ENCODE measurements around the gene ARL8B.
"Not testable (repeated sequence)": the region's sequence is repeated elsewhere in the genome, so short reads cannot be mapped to it uniquely, and the experiment has no call there.

The ARL8B gene

DNA sequence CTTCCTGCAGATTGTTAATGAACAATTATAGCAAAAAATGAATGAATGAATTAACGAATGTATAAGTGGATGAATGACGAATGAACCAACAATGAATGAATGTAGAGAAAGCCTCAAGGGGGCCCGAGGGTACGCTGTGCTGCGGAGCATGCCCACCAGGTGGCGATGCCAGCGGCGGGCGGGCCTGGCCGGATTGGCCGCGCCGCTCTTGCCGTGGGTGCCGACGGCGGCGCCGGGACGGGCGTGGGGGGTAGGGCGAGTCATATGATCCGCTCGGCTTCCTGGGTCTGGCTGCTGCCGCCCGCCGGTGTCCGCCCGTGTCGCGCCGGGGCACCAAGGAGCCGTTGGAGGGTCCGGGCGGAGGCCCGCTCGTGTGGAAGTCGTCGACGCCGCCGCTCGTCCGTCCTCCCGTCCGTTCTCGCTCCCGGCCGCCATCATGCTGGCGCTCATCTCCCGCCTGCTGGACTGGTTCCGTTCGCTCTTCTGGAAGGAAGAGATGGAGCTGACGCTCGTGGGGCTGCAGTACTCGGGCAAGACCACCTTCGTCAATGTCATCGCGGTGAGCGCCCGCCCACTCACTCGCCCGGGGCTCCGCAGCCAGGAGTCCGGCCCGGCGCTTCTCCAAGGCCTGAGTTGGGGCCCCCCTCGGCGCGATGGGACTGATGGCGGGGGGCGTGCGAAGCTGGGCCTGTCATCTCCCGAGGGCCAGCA is at the start of gene ARL8B:
Gene ARL8B, plus strand, starts transcription at position 263 of the 711 bp plus-strand sequence. Its CDS starts 174 bp downstream, at position 437.
- Mint-ChIP-seq H3K36me3 (ENCODE audit: low read depth) (peaks cover 35% of the 10 kb centered on the region), H3K9me3 (no peaks in the 10 kb centered on the region), H3K4me3 (peak within 1 kb of the TSS; percentile 97), H3K27me3 (no peaks in the 10 kb centered on the region), H3K27ac (peak within 1 kb of the TSS; percentile 94), H3K4me1 (ENCODE audit: low read depth) (peaks cover 45% of the 10 kb centered on the region)
- DNase-seq: peak; percentile 96

DNA sequence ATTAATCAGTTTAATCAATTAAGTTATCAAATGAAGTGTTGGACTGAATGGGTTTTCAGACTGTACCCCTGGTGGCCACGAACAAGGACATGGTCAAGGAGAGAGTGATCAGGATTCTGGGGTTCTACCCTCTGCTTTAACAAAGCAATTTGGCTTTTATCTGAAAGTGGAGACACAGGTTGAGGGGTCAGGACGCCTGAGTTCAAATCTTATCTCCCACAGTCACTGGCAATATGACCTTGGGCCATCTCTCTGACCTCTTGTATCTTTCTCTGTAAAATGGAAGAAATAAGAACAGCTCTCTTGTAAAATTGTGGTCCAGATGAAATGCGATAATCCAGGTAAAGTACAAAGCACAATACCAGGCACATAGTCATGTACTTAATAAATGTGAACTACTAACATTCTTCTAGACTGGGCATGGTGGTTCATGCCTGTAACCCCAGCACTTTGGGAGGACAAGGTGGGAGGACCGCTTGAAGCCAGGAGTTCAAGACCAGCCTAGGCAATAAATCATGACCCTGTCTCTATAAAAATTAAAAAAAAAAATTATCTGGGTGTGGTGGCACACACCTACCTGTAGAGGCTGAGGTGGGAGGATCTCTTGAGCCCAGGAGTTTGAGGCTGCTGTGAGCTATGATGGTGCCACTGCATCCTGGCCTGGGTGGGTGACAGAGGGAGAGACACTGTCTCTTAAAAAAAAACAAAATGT is 48.6 kb upstream of the ARL8B start:
- Mint-ChIP-seq H3K27ac (no peak overlapping the region), H3K36me3 (ENCODE audit: low read depth) (no peaks in the 10 kb centered on the region), H3K4me3 (no peak overlapping the region)

GRCh38 chr3:5078151-5078550 is 43.9 kb upstream of the ARL8B start:
- Mint-ChIP-seq H3K4me1 (ENCODE audit: low read depth) (no peaks in the 10 kb centered on the region), H3K27ac (no peak overlapping the region), H3K4me3 (no peak overlapping the region), H3K36me3 (ENCODE audit: low read depth) (no peaks in the 10 kb centered on the region), H3K27me3 (no peaks in the 10 kb centered on the region), H3K9me3 (no peaks in the 10 kb centered on the region)
- no peak for DNase-seq

More for the DNA sequence above, 48.6 kb upstream of the ARL8B start:
- H3K27me3 Mint-ChIP-seq: peaks cover 4% of the 10 kb centered on the region
- DNase-seq: no peak
- no peaks in the 10 kb centered on the region for H3K9me3 Mint-ChIP-seq
- H3K4me1 Mint-ChIP-seq (ENCODE audit: low read depth): peaks cover 4% of the 10 kb centered on the region

DNA sequence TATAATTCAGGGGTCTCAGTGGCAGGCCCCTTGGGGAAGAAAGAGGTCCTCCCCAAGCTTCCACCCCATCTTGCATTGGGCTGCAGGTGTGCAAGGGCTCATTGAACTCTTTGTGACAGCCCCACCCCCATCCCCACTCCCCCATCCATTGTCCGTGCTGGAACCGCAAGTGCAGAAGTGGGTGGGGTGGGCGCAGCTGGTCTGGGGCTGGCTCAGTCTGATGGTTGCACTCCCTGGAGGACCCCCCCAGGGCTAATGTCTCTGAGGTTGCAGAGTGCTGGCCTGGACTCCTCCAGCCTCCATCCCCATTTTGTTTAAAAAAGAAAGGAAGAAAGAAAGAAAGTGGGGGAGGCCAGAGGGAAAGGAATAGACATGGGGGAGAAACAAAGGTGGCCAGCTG is 42.3 kb upstream of the ARL8B start:
- H3K36me3 Mint-ChIP-seq (ENCODE audit: low read depth): no peaks in the 10 kb centered on the region
- no peak for DNase-seq
- no peak overlapping the region for H3K4me3 Mint-ChIP-seq
- H3K27ac Mint-ChIP-seq: no peak overlapping the region
- peaks cover 2% of the 10 kb centered on the region for H3K27me3 Mint-ChIP-seq
- no peaks in the 10 kb centered on the region for H3K4me1 Mint-ChIP-seq (ENCODE audit: low read depth)
- H3K9me3 Mint-ChIP-seq: no peaks in the 10 kb centered on the region

GRCh38 chr3:5080779-5081550 is 41.1 kb upstream of the ARL8B start:
- Mint-ChIP-seq H3K9me3 (no peaks in the 10 kb centered on the region), H3K27ac (no peak overlapping the region), H3K4me3 (no peak overlapping the region), H3K27me3 (peaks cover 2% of the 10 kb centered on the region), H3K36me3 (ENCODE audit: low read depth) (no peaks in the 10 kb centered on the region), H3K4me1 (ENCODE audit: low read depth) (no peaks in the 10 kb centered on the region)
- DNase-seq: no peak

GRCh38 chr3:5081973-5082788 is 39.9 kb upstream of the ARL8B start:
- H3K27me3 Mint-ChIP-seq; H3K4me1 Mint-ChIP-seq (ENCODE audit: low read depth); H3K36me3 Mint-ChIP-seq (ENCODE audit: low read depth); H3K9me3 Mint-ChIP-seq; DNase-seq; H3K27ac Mint-ChIP-seq; H3K4me3 Mint-ChIP-seq: not testable (repeated sequence)

DNA sequence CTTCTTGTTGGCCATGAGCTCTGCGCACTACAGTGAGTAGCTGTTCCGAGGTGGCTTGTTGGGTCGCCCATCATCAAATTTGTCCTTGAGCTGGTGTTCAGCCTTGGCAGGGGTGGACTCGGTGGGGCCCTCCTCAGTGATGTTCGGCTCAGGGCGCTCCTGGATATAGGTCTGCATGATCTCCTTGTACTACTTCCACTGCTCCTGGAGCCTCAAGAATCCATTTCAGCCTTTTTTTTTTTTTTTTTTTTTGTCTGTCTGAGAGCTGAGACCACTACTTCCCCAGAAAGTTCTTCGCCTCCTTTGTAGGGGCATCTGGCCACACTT is 39.3 kb upstream of the ARL8B start:
- no peaks in the 10 kb centered on the region for H3K36me3 Mint-ChIP-seq (ENCODE audit: low read depth)
- H3K9me3 Mint-ChIP-seq: no peaks in the 10 kb centered on the region
- no peak for DNase-seq
- no peak overlapping the region for H3K27ac Mint-ChIP-seq
- no peaks in the 10 kb centered on the region for H3K4me1 Mint-ChIP-seq (ENCODE audit: low read depth)
- no peak overlapping the region for H3K4me3 Mint-ChIP-seq
- peaks cover 2% of the 10 kb centered on the region for H3K27me3 Mint-ChIP-seq

DNA sequence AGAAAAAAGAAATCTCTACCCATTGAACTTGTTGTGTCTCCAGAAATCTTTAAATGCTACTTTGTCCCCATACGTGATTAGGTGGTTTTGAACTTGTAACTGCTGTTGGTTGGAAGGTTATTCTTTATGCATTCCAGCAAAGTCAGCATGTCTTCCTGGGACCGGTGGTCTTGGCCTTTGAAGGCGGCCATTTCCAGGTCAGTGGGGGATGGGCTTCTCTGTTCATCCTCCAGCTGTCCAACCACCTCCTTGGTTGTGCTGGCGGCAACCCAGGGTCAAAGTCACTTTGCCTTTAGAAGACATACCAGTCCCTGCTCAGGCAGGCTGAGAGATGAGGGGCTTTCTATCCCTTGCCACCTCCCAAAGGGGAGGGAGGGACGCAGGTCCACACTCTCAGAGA is 37.9 kb upstream of the ARL8B start:
- peaks cover 2% of the 10 kb centered on the region for H3K27me3 Mint-ChIP-seq
- no peak for DNase-seq
- no peaks in the 10 kb centered on the region for H3K36me3 Mint-ChIP-seq (ENCODE audit: low read depth)
- H3K4me1 Mint-ChIP-seq (ENCODE audit: low read depth): no peaks in the 10 kb centered on the region
- H3K4me3 Mint-ChIP-seq: no peak overlapping the region
- no peak overlapping the region for H3K27ac Mint-ChIP-seq
- H3K9me3 Mint-ChIP-seq: no peaks in the 10 kb centered on the region

- H3K27ac Mint-ChIP-seq: no peak overlapping the region
- no peak for DNase-seq
These were observed 35.4 kb upstream of the ARL8B start for GRCh38 chr3:5086708-5087107.

GRCh38 chr3:5087209-5087608 is 34.9 kb upstream of the ARL8B start:
- Mint-ChIP-seq H3K4me1 (ENCODE audit: low read depth) (no peaks in the 10 kb centered on the region), H3K27me3 (peaks cover 5% of the 10 kb centered on the region), H3K9me3 (no peaks in the 10 kb centered on the region), H3K27ac (no peak overlapping the region), H3K36me3 (ENCODE audit: low read depth) (no peaks in the 10 kb centered on the region), H3K4me3 (no peak overlapping the region)
- DNase-seq: no peak

More at GRCh38 chr3:5086708-5087107, 35.4 kb upstream of the ARL8B start:
- peaks cover 4% of the 10 kb centered on the region for H3K27me3 Mint-ChIP-seq
- H3K4me3 Mint-ChIP-seq: no peak overlapping the region
- no peaks in the 10 kb centered on the region for H3K4me1 Mint-ChIP-seq (ENCODE audit: low read depth)
- no peaks in the 10 kb centered on the region for H3K9me3 Mint-ChIP-seq
- H3K36me3 Mint-ChIP-seq (ENCODE audit: low read depth): no peaks in the 10 kb centered on the region

GRCh38 chr3:5090197-5090596 is 31.9 kb upstream of the ARL8B start:
- H3K4me3 Mint-ChIP-seq: no peak overlapping the region
- H3K36me3 Mint-ChIP-seq (ENCODE audit: low read depth): no peaks in the 10 kb centered on the region
- H3K27ac Mint-ChIP-seq: no peak overlapping the region
- no peak for DNase-seq
- peaks cover 19% of the 10 kb centered on the region for H3K27me3 Mint-ChIP-seq
- no peaks in the 10 kb centered on the region for H3K4me1 Mint-ChIP-seq (ENCODE audit: low read depth)
- H3K9me3 Mint-ChIP-seq: no peaks in the 10 kb centered on the region

DNA sequence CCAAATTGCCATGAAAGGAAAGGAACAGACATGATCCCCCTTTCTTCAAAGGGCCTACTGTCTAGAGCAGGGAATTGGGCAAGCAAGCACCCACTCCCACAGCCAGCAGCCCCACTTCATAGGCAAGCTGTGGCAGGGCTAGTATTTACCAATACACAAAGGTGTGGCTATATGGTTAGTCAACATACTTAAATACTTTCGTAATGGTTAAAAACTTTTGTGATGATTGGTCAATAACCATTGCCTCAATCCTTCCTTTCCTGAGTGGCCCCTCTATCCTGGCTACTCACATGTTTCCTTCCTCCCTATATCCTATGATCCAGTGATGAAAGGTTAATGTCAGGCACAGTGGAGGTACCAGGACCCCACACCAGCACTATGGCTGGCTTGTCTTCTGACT is 30.1 kb upstream of the ARL8B start:
- Mint-ChIP-seq H3K27ac (no peak overlapping the region), H3K4me3 (no peak overlapping the region), H3K27me3 (peaks cover 34% of the 10 kb centered on the region), H3K9me3 (no peaks in the 10 kb centered on the region), H3K36me3 (ENCODE audit: low read depth) (no peaks in the 10 kb centered on the region), H3K4me1 (ENCODE audit: low read depth) (peaks cover 4% of the 10 kb centered on the region)
- no peak for DNase-seq

DNA sequence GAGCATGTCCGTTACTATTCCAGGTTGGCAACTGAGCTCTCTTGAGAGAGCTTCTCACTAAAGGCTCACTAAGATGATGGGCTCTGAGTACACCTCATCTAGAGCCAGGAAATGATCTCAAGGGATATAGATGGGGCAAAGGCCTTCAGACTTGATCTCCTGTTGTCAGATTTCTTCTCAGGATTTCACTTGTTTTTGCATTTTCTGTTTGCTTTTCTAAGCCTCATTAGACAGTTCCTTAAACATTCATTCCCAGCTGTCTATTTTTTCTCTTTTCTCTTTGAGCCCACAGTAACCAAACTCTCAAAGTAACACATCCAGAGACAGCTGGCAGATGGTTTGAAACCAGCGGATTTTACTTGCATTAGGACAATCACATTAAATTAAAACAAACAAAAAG is 28.4 kb upstream of the ARL8B start:
- Mint-ChIP-seq H3K4me3 (no peak overlapping the region), H3K36me3 (ENCODE audit: low read depth) (no peaks in the 10 kb centered on the region), H3K27ac (no peak overlapping the region), H3K9me3 (no peaks in the 10 kb centered on the region), H3K27me3 (peaks cover 46% of the 10 kb centered on the region), H3K4me1 (ENCODE audit: low read depth) (peaks cover 4% of the 10 kb centered on the region)
- DNase-seq: no peak

DNA sequence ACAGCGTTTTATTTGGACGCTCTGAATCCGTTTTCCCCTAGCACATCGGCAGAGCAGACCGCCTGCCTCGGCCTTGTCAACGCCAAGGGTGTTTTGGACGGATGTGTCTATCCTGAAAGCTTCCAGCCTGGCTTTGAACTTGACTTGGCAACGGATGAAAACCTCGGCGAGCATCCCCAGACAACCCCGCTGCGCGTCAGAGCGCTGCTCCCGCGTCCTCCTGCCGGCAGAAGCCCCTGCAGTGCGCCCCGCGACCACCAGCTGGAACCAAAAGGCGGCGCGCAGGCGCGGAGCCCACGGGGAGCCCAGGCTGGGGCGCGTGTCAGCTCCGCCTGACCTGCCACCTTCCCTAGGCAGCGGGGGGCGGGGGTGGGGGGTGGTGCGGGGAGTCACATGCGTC is 26.2 kb upstream of the ARL8B start:
- DNase-seq: peak; percentile 39
- Mint-ChIP-seq H3K9me3 (no peaks in the 10 kb centered on the region), H3K27me3 (peaks cover 44% of the 10 kb centered on the region), H3K27ac (no peak overlapping the region), H3K36me3 (ENCODE audit: low read depth) (no peaks in the 10 kb centered on the region), H3K4me3 (peak overlapping the region; percentile 20), H3K4me1 (ENCODE audit: low read depth) (peaks cover 4% of the 10 kb centered on the region)

Data from activated T-cell treated with anti-CD3 and anti-CD28 coated beads, Interleukin-2, amount 50 U/mL, for 24 hours (primary cell).